HG03025 (cell line): ENCODE data around the gene POMT2.

Experiments
- ATAC-seq: cut with Tn5 transposase; IDR thresholded peaks from one replicate; pipeline ENCODE4 v1.9.1; 2021; ENCODE audit warnings: mild to moderate bottlenecking, moderate library complexity; ENCODE audit not compliant: unreplicated experiment, low FRiP score

Gene POMT2

GRCh38 chr14:77245820-77246219 lies 74.9 kb downstream of the POMT2 start:
- no peak for ATAC-seq

GRCh38 chr14:77243853-77244252 lies 76.8 kb downstream of the POMT2 start:
- no peak for ATAC-seq

GRCh38 chr14:77242752-77243151 lies 77.9 kb downstream of the POMT2 start:
- ATAC-seq = no peak

GRCh38 chr14:77241955-77242354 lies 78.7 kb downstream of the POMT2 start:
- no peak for ATAC-seq

- no peak for ATAC-seq
These were observed 80.3 kb downstream of the POMT2 start for GRCh38 chr14:77240336-77240915.

GRCh38 chr14:77239412-77239811 lies 81.3 kb downstream of the POMT2 start:
- no peak for ATAC-seq

- ATAC-seq = no peak
These were observed 81.7 kb downstream of the POMT2 start for GRCh38 chr14:77238996-77239395.

- no peak for ATAC-seq
These were observed 82.3 kb downstream of the POMT2 start for GRCh38 chr14:77238356-77238755.

GRCh38 chr14:77236814-77237213 lies 83.9 kb downstream of the POMT2 start:
- no peak for ATAC-seq

GRCh38 chr14:77231721-77232120 lies 89.0 kb downstream of the POMT2 start:
- ATAC-seq = no peak

GRCh38 chr14:77230914-77231313 lies 89.8 kb downstream of the POMT2 start:
- no peak for ATAC-seq

GRCh38 chr14:77228056-77228455 lies 92.6 kb downstream of the POMT2 start:
- ATAC-seq = no peak

- ATAC-seq = no peak
These were observed 94.7 kb downstream of the POMT2 start for GRCh38 chr14:77225892-77226557.

- no peak for ATAC-seq
These were observed 95.4 kb downstream of the POMT2 start for GRCh38 chr14:77225254-77225653.
